OCI-LY3 (cell line): ENCODE results near the gene DOCK10.

ENCODE experiments used
- CTCF ChIP-seq: fragments of 200-600, 300-600 bp; sonication (generic); IDR thresholded peaks from 2 replicates; pipeline ENCODE4 v1.5.1; 2014; ENCODE audit warnings: antibody characterized with exemption, low read length, low read depth
- EZH2phosphoT487 ChIP-seq: fragments of 200-600 bp; shearing (Covaris generic); IDR thresholded peaks from 2 replicates; pipeline ENCODE4 v1.6.1; 2018; ENCODE audit warnings: antibody characterized with exemption, mixed run types, low read depth

- TF ChIP-seq CTCF = no peak
- no peak for TF ChIP-seq EZH2phosphoT487
Observed at GRCh38 chr2:224927011-224927410, 115.3 kb downstream of the DOCK10 start.
